CD14-positive monocyte (primary cell): ENCODE data around the gene OR2T5. TPM values are rescaled to one million over a fixed set of nuclear protein-coding genes. Genes with fewer than 3 reads are reported as not detected.
"Not testable (repeated sequence)": the region's sequence is repeated elsewhere in the genome, so short reads cannot be mapped to it uniquely, and the experiment has no call there.

ENCODE experiments used
- DNase-seq, 3 donors: peaks; one replicate each; pipeline ENCODE4 v3.0.0-alpha.2; 2011 to 2022
- H2AFZ ChIP-seq: 2 replicates; pipeline ENCODE4 v1.6.0; 2012; ENCODE audit warnings: mild to moderate bottlenecking, low read depth, low read length, inconsistent platforms; ENCODE audit not compliant: insufficient read depth, poor library complexity, severe bottlenecking
- H3K27ac ChIP-seq, 2 donors: 1 replicate in 1 of 2; 2 replicates in 1 of 2; pipeline ENCODE4 v1.5.1; 2012 to 2013; ENCODE audit warnings: low read length in 2 of 2, control low read depth in 1 of 2, inconsistent platforms in 1 of 2, low read depth in 1 of 2, mild to moderate bottlenecking in 1 of 2
- H3K27me3 ChIP-seq, 2 donors: one replicate each; pipeline versions ENCODE4 v1.6.0 to v1.6.1; 2011 to 2013; ENCODE audit warnings: low read length in 2 of 2; ENCODE audit not compliant: control insufficient read depth in 2 of 2, insufficient read depth in 2 of 2
- H3K36me3 ChIP-seq, 2 donors: replicated peaks in 1 of 2; 1 replicate in 1 of 2; 2 replicates in 1 of 2; pipeline versions ENCODE4 v1.5.1 to v1.6.1; 2012 to 2013; ENCODE audit warnings: low read length in 2 of 2, control low read depth in 1 of 2, inconsistent platforms in 1 of 2, mild to moderate bottlenecking in 1 of 2; ENCODE audit not compliant: insufficient read depth in 2 of 2, control insufficient read depth in 1 of 2
- H3K4me1 ChIP-seq, 2 donors: 1 replicate in 1 of 2; 2 replicates in 1 of 2; pipeline versions ENCODE4 v1.5.1 to v1.6.1; 2012 to 2013; ENCODE audit warnings: low read length in 2 of 2, control low read depth in 1 of 2, inconsistent platforms in 1 of 2, mild to moderate bottlenecking in 1 of 2, moderate library complexity in 1 of 2; ENCODE audit not compliant: insufficient read depth in 2 of 2, control insufficient read depth in 1 of 2
- H3K4me2 ChIP-seq: replicated peaks from 2 replicates; pipeline ENCODE3; 2012; ENCODE audit warnings: low read length, moderate library complexity, mild to moderate bottlenecking; ENCODE audit not compliant: poor library complexity, severe bottlenecking; ENCODE audit errors: extremely low read depth
- H3K4me3 ChIP-seq, 3 experiments: fragments of 200-600 bp in 1 of 3; sonication (generic) in 1 of 3; replicated peaks in 1 of 3; 1 replicate in 2 of 3; 2 replicates in 1 of 3; pipeline ENCODE4 v1.5.1; 2011 to 2013; ENCODE audit warnings: low read length in 3 of 3, mild to moderate bottlenecking in 3 of 3, control low read depth in 2 of 3, low read depth in 2 of 3, inconsistent platforms in 1 of 3, moderate library complexity in 1 of 3
- H3K79me2 ChIP-seq: 2 replicates; pipeline ENCODE4 v1.6.0; 2012; ENCODE audit warnings: mild to moderate bottlenecking, control low read depth, inconsistent platforms, low read length, moderate library complexity; ENCODE audit not compliant: insufficient read depth
- H3K9ac ChIP-seq: 2 replicates; pipeline ENCODE4 v1.6.0; 2017; ENCODE audit warnings: low read length, mild to moderate bottlenecking; ENCODE audit not compliant: insufficient read depth, poor library complexity, severe bottlenecking
- H3K9me3 ChIP-seq, 2 donors: replicated peaks in 1 of 2; 1 replicate in 1 of 2; 2 replicates in 1 of 2; pipeline versions ENCODE4 v1.5.1 to v1.6.1; 2012 to 2013; ENCODE audit warnings: low read length in 2 of 2, control low read depth in 1 of 2; ENCODE audit not compliant: control insufficient read depth in 1 of 2, insufficient read depth in 1 of 2
- H4K20me1 ChIP-seq: 2 replicates; pipeline ENCODE4 v1.6.0; 2012; ENCODE audit warnings: mild to moderate bottlenecking, low read length, control low read depth, moderate library complexity; ENCODE audit not compliant: insufficient read depth
- H3K27ac Mint-ChIP-seq, 7 donors: one replicate each; pipeline ENCODE4 v1.8.0; 2020; ENCODE audit warnings: mild to moderate bottlenecking in 7 of 7, mixed read lengths in 7 of 7, moderate library complexity in 6 of 7, inconsistent platforms in 2 of 7
- H3K27me3 Mint-ChIP-seq, 3 donors: one replicate each; pipeline ENCODE4 v1.8.0; 2021 to 2022; ENCODE audit warnings: low read depth in 3 of 3, mild to moderate bottlenecking in 3 of 3, mixed read lengths in 3 of 3, moderate library complexity in 3 of 3, inconsistent platforms in 1 of 3
- H3K36me3 Mint-ChIP-seq, 2 donors: one replicate each; pipeline ENCODE4 v1.8.0; 2020; ENCODE audit warnings: mixed read lengths in 2 of 2, inconsistent platforms in 1 of 2, mild to moderate bottlenecking in 1 of 2
- H3K4me1 Mint-ChIP-seq: one replicate; pipeline ENCODE4 v1.8.0; 2020; ENCODE audit warnings: mild to moderate bottlenecking, mixed read lengths
- H3K4me3 Mint-ChIP-seq, 2 donors: one replicate each; pipeline ENCODE4 v1.8.0; 2020; ENCODE audit warnings: mild to moderate bottlenecking in 2 of 2, mixed read lengths in 2 of 2, moderate library complexity in 1 of 2
- H3K9me3 Mint-ChIP-seq, 7 donors: one replicate each; pipeline ENCODE4 v1.8.0; 2020 to 2022; ENCODE audit warnings: mixed read lengths in 7 of 7, mild to moderate bottlenecking in 6 of 7, moderate library complexity in 6 of 7, inconsistent platforms in 2 of 7
- WGBS: methylation state at CpG from one replicate; pipeline ENCODE4 v1.1.5; 2013; ENCODE audit warnings: missing lambda C conversion rate; ENCODE audit not compliant: insufficient coverage; 5-methylcytosine and 5-hydroxymethylcytosine counted together
- intact Hi-C, 2 donors: fragments of 100-400 bp; cut with micrococcal nuclease; formaldehyde crosslinking; loops; one replicate each; pipeline versions ENCODE4 v1.15.0 to v1.15.1; 2023
- polyA plus RNA-seq, 3 donors: library from polyadenylated mRNA; depleted of rRNA in 1 of 3; unstranded in 2 of 3; stranded (reverse) in 1 of 3; fragments of 300-500 nt in 2 of 3; fragments of >200 nt in 1 of 3; fragmentation: Illumina TruSeq in 2 of 3; gene quantifications; 1 replicate in 2 of 3; 2 replicates in 1 of 3; pipeline ENCODE4 v1.2.3, GENCODE V29; 2012 to 2021

Gene OR2T5
- polyA plus RNA-seq, 3 donors = not detected

- H3K27ac ChIP-seq, H3K4me2 ChIP-seq, H3K79me2 ChIP-seq, H3K9me3 Mint-ChIP-seq, H3K27me3 ChIP-seq, H3K36me3 Mint-ChIP-seq, DNase-seq, H3K27me3 Mint-ChIP-seq, H3K9ac ChIP-seq, H3K4me3 ChIP-seq, H3K36me3 ChIP-seq, H3K4me1 Mint-ChIP-seq, intact Hi-C loops, H3K9me3 ChIP-seq, H2AFZ ChIP-seq, H3K27ac Mint-ChIP-seq, H3K4me1 ChIP-seq, H4K20me1 ChIP-seq, H3K4me3 Mint-ChIP-seq: not testable (repeated sequence)
- WGBS = no CpG with 5 or more reads among the region's 1 CpG
Observed at GRCh38 chr1:248475660-248476059, 12.7 kb upstream of the OR2T5 start.

DNA sequence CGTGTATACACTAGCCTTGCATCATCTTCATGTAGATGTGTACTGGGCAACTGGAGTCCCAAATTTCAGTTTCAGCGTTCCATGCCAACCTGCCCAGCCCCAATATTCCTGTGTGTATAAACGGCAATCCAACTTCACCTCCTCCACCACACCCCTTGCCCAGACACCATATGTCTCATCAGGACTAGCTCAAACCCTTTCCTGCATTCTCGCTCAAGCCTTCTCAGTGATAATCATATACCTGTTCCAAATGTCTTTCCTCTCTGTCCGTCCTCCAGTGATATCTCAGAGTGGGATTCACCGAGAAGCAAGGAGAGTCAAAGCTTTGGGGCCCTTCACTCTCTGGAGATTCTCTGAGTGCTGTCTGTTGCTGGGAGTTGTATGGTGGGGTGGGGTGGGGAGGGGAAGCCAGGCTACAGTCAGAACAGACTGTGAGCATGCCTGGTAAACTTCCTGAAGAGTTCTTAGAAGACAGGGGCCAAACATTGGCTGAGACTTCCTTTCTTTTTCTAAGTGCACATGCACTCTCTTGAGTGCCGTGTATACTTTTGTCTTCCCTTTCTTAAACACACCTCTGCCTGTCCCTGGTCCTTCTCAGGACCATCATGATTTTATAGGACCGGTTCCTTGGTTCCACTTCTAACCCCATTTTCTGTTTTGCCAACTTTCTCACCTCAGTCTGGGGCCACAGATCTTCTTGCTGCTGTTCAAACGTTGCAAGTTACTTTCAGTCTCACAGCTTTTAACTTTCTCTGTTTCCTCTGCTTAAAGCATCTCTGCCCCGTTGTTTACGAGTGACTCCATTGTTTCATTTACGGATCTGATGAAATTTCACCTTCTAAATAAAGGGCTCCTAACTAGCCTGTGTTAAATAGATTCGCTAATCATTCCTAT, 6.5 kb upstream of the OR2T5 start:
- H3K4me1 Mint-ChIP-seq, H3K36me3 ChIP-seq, H3K4me2 ChIP-seq, H3K27me3 Mint-ChIP-seq, H3K27ac Mint-ChIP-seq, H3K4me3 ChIP-seq, H3K36me3 Mint-ChIP-seq, H3K9me3 Mint-ChIP-seq, DNase-seq, H3K27me3 ChIP-seq, H3K4me1 ChIP-seq, H3K9me3 ChIP-seq, H3K79me2 ChIP-seq, H4K20me1 ChIP-seq, intact Hi-C loops, H3K9ac ChIP-seq, H2AFZ ChIP-seq, H3K27ac ChIP-seq: not testable (repeated sequence)
- 23% methylated on average over 5 of the region's 13 CpGs for WGBS
- H3K4me3 Mint-ChIP-seq = peak overlapping the region; percentile 38 to 84

DNA sequence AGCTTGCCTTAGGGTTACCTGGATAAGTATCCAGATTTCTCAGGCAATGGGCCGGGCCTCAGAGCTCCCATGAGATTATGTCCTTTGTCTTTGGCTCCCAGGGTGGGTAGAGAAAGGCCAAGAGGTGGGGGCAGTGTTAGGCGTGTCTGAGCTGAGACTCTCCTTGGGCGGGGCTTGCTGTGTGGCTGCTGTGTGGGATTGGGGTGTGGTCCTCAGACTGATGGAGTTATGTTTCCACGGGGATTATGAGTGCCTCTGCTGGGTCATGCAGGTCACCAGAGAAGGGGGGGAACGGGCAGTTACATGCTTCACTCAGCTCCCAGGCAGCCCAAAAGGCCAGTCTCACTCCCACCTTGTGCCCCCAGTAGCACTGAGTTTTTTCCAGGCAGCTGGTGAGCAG, 8.3 kb downstream of the OR2T5 start:
- H3K9me3 ChIP-seq, H3K27me3 Mint-ChIP-seq, H3K4me1 Mint-ChIP-seq, H3K9ac ChIP-seq, H3K9me3 Mint-ChIP-seq, H4K20me1 ChIP-seq, H3K36me3 Mint-ChIP-seq, H3K27ac Mint-ChIP-seq, H3K4me2 ChIP-seq, DNase-seq, H3K4me3 ChIP-seq, H3K36me3 ChIP-seq, intact Hi-C loops, H3K4me3 Mint-ChIP-seq, H2AFZ ChIP-seq, H3K27ac ChIP-seq, H3K79me2 ChIP-seq, H3K4me1 ChIP-seq, H3K27me3 ChIP-seq: not testable (repeated sequence)
- no CpG with 5 or more reads among the region's 5 CpGs for WGBS

GRCh38 chr1:248500305-248501035, 12.1 kb downstream of the OR2T5 start:
- H3K79me2 ChIP-seq, H3K27ac Mint-ChIP-seq, H3K36me3 ChIP-seq, H3K4me2 ChIP-seq, H3K4me1 ChIP-seq, H3K27me3 Mint-ChIP-seq, H3K4me3 ChIP-seq, H3K27ac ChIP-seq, H4K20me1 ChIP-seq, H3K36me3 Mint-ChIP-seq, H2AFZ ChIP-seq, intact Hi-C loops, H3K9me3 Mint-ChIP-seq, H3K9ac ChIP-seq, H3K9me3 ChIP-seq, H3K4me1 Mint-ChIP-seq, H3K4me3 Mint-ChIP-seq, DNase-seq, H3K27me3 ChIP-seq: not testable (repeated sequence)
- 100% methylated on average over 1 of the region's 2 CpGs for WGBS
